ENCODE results near the gene CDK2AP2.
"Not testable (repeated sequence)": the region's sequence is repeated elsewhere in the genome, so short reads cannot be mapped to it uniquely, and the experiment has no call there.

The CDK2AP2 gene

GRCh38 chr11:67492801-67493547, 15.0 kb downstream of the CDK2AP2 start:
- Mint-ChIP-seq H3K36me3 (peaks cover 33% of the 10 kb centered on the region), H3K27ac (no peak overlapping the region), H3K4me1 (peaks cover 12% of the 10 kb centered on the region), H3K9me3 (no peaks in the 10 kb centered on the region), H3K27me3 (no peaks in the 10 kb centered on the region), H3K4me3 (no peak overlapping the region)
- CTCF ChIA-PET: no interaction called here
- no peak for DNase-seq

GRCh38 chr11:67492069-67492727, 15.8 kb downstream of the CDK2AP2 start:
- Mint-ChIP-seq H3K9me3 (no peaks in the 10 kb centered on the region), H3K27me3 (no peaks in the 10 kb centered on the region), H3K36me3 (peaks cover 41% of the 10 kb centered on the region), H3K4me3 (no peak overlapping the region), H3K4me1 (peaks cover 19% of the 10 kb centered on the region), H3K27ac (no peak overlapping the region)
- CTCF ChIA-PET: interaction anchor here (0.6 to 1.0 kb wide), 2 partner anchors 24 to 312 kb away, joined by 3 to 4 read pairs; no protein-coding TSS in a partner anchor
- no peak for DNase-seq

- CTCF ChIA-PET: interaction anchor here (0.6 to 1.2 kb wide), 4 partner anchors 14 to 311 kb away, joined by 3 to 4 read pairs (median 4); partner anchors contain the start of genes CDK2AP2 and PITPNM1
- H3K27me3 Mint-ChIP-seq: no peaks in the 10 kb centered on the region
- no peak for DNase-seq
- no peak overlapping the region for H3K27ac Mint-ChIP-seq
- H3K4me3 Mint-ChIP-seq: no peak overlapping the region
- H3K9me3 Mint-ChIP-seq: no peaks in the 10 kb centered on the region
- H3K36me3 Mint-ChIP-seq: peaks cover 48% of the 10 kb centered on the region
- peaks cover 27% of the 10 kb centered on the region for H3K4me1 Mint-ChIP-seq
Observed at GRCh38 chr11:67491276-67492068, 16.5 kb downstream of the CDK2AP2 start.

- no peaks in the 10 kb centered on the region for H3K27me3 Mint-ChIP-seq
- CTCF ChIA-PET: interaction anchor here (1.1 to 1.2 kb wide), 3 partner anchors 15 to 90 kb away, joined by 3 to 4 read pairs (median 3); partner anchors contain the start of genes CDK2AP2 and PITPNM1
- H3K36me3 Mint-ChIP-seq: peaks cover 49% of the 10 kb centered on the region
- H3K27ac Mint-ChIP-seq: no peak overlapping the region
- H3K9me3 Mint-ChIP-seq: no peaks in the 10 kb centered on the region
- peaks cover 35% of the 10 kb centered on the region for H3K4me1 Mint-ChIP-seq
- H3K4me3 Mint-ChIP-seq: no peak overlapping the region
- no peak for DNase-seq
Observed at GRCh38 chr11:67490727-67491065, 17.3 kb downstream of the CDK2AP2 start.

- Mint-ChIP-seq H3K36me3 (peaks cover 49% of the 10 kb centered on the region), H3K4me1 (peaks cover 40% of the 10 kb centered on the region), H3K9me3 (no peaks in the 10 kb centered on the region), H3K27me3 (no peaks in the 10 kb centered on the region), H3K27ac (no peak overlapping the region), H3K4me3 (no peak overlapping the region)
- CTCF ChIA-PET: interaction anchor here (1.1 to 1.2 kb wide), 2 partner anchors 16 to 89 kb away, joined by 3 to 4 read pairs; partner anchors contain the start of gene PITPNM1
- no peak for DNase-seq
Observed at GRCh38 chr11:67489885-67490726, 17.9 kb downstream of the CDK2AP2 start.

GRCh38 chr11:67489203-67489884, 18.6 kb downstream of the CDK2AP2 start:
- Mint-ChIP-seq H3K4me3 (no peak overlapping the region), H3K4me1 (peaks cover 48% of the 10 kb centered on the region), H3K36me3 (peaks cover 53% of the 10 kb centered on the region), H3K27me3 (no peaks in the 10 kb centered on the region), H3K27ac (no peak overlapping the region), H3K9me3 (no peaks in the 10 kb centered on the region)
- peak; percentile 17 for DNase-seq
- CTCF ChIA-PET: interaction anchor here (1.1 to 1.2 kb wide), 2 partner anchors 17 to 88 kb away, joined by 3 read pairs; no protein-coding TSS in a partner anchor

- Mint-ChIP-seq H3K27ac (peak overlapping the region; percentile 99), H3K4me3 (peak overlapping the region; percentile 95), H3K9me3 (no peaks in the 10 kb centered on the region), H3K36me3 (peaks cover 47% of the 10 kb centered on the region), H3K27me3 (peaks cover 4% of the 10 kb centered on the region), H3K4me1 (peaks cover 69% of the 10 kb centered on the region)
- CTCF ChIA-PET: interaction anchor here (1.0 to 1.9 kb wide), 4 partner anchors 48 to 141 kb away, joined by 3 to 6 read pairs (median 4); partner anchors contain the start of gene TBC1D10C
- DNase-seq: peak; percentile 19
Observed at GRCh38 chr11:67486481-67487195, 21.3 kb downstream of the CDK2AP2 start.

GRCh38 chr11:67485873-67486361, 22.0 kb downstream of the CDK2AP2 start:
- Mint-ChIP-seq H3K4me3 (peak overlapping the region; percentile 95), H3K27ac (peak overlapping the region; percentile 99), H3K36me3 (peaks cover 45% of the 10 kb centered on the region), H3K4me1 (peaks cover 69% of the 10 kb centered on the region)
- not testable (repeated sequence) for H3K27me3 Mint-ChIP-seq, H3K9me3 Mint-ChIP-seq
- peak; percentile 69 for DNase-seq
- CTCF ChIA-PET: interaction anchor here (0.6 to 1.9 kb wide), 6 partner anchors 47 to 140 kb away, joined by 3 to 6 read pairs (median 4); partner anchors contain the start of genes PPP1CA and TBC1D10C

GRCh38 chr11:67484847-67485311, 23.1 kb downstream of the CDK2AP2 start:
- DNase-seq: peak; percentile 74
- Mint-ChIP-seq H3K9me3 (no peaks in the 10 kb centered on the region), H3K27ac (peak overlapping the region; percentile 99), H3K27me3 (peaks cover 9% of the 10 kb centered on the region), H3K36me3 (peaks cover 42% of the 10 kb centered on the region), H3K4me1 (peaks cover 69% of the 10 kb centered on the region), H3K4me3 (peak overlapping the region; percentile 95)
- CTCF ChIA-PET: interaction anchor here (0.7 to 1.9 kb wide), 5 partner anchors 16 to 139 kb away, joined by 3 to 6 read pairs (median 5); partner anchors contain the start of genes PTPRCAP and TBC1D10C

- peak overlapping the region; percentile 95 for H3K4me3 Mint-ChIP-seq
- H3K9me3 Mint-ChIP-seq: no peaks in the 10 kb centered on the region
- H3K27ac Mint-ChIP-seq: peak overlapping the region; percentile 99
- DNase-seq: peak; percentile 62
- CTCF ChIA-PET: interaction anchor here (1.3 to 1.5 kb wide), 3 partner anchors 44 to 138 kb away, joined by 3 to 5 read pairs (median 3); partner anchors contain the start of gene PTPRCAP
- H3K4me1 Mint-ChIP-seq: peaks cover 67% of the 10 kb centered on the region
- peaks cover 38% of the 10 kb centered on the region for H3K36me3 Mint-ChIP-seq
- H3K27me3 Mint-ChIP-seq: peaks cover 13% of the 10 kb centered on the region
Observed at GRCh38 chr11:67483831-67484665, 23.9 kb downstream of the CDK2AP2 start.
